H9 (cell line): ENCODE measurements around the gene ATP1A4. TPM values are rescaled to one million over a fixed set of nuclear protein-coding genes. Genes with fewer than 3 reads are reported as not detected.

Experiments used
- DNase-seq: peaks from one replicate; pipeline ENCODE4 v3.0.0-alpha.2; 2017
- H2AFZ ChIP-seq: one replicate; pipeline ENCODE4 v1.6.1; 2013; ENCODE audit warnings: mild to moderate bottlenecking, low read length, control low read depth, moderate library complexity
- H2AK5ac ChIP-seq: 2 replicates; pipeline ENCODE4 v1.6.1; 2013; ENCODE audit warnings: low read length, control low read depth, mixed read lengths; ENCODE audit not compliant: insufficient read length
- H2BK120ac ChIP-seq: one replicate; pipeline ENCODE4 v1.6.1; 2013; ENCODE audit warnings: low read depth, mild to moderate bottlenecking, low read length, control low read depth, inconsistent platforms; ENCODE audit not compliant: poor library complexity, severe bottlenecking
- H2BK12ac ChIP-seq: 2 replicates; pipeline ENCODE4 v1.6.1; 2013; ENCODE audit warnings: low read length, control low read depth, mixed read lengths, low read depth; ENCODE audit not compliant: insufficient read length
- H2BK15ac ChIP-seq: 2 replicates; pipeline ENCODE4 v1.6.1; 2013; ENCODE audit warnings: low read depth, low read length, control low read depth
- H2BK20ac ChIP-seq: one replicate; pipeline ENCODE4 v1.6.1; 2013; ENCODE audit warnings: low read depth, mild to moderate bottlenecking, low read length, control low read depth, inconsistent platforms; ENCODE audit not compliant: poor library complexity, severe bottlenecking
- H2BK5ac ChIP-seq: 2 replicates; pipeline ENCODE4 v1.6.1; 2013; ENCODE audit warnings: low read length, control low read depth, mixed read lengths; ENCODE audit not compliant: insufficient read length
- H3K14ac ChIP-seq: 2 replicates; pipeline ENCODE4 v1.6.1; 2013; ENCODE audit warnings: low read length, control low read depth; ENCODE audit not compliant: insufficient read depth
- H3K18ac ChIP-seq: 2 replicates; pipeline ENCODE4 v1.6.1; 2013; ENCODE audit warnings: low read depth, mild to moderate bottlenecking, mixed read lengths, low read length, control low read depth; ENCODE audit not compliant: insufficient read length
- H3K23ac ChIP-seq: 2 replicates; pipeline ENCODE4 v1.6.1; 2013; ENCODE audit warnings: low read length, control low read depth, mixed read lengths, low read depth; ENCODE audit not compliant: insufficient read length
- H3K23me2 ChIP-seq: 2 replicates; pipeline ENCODE4 v1.6.1; 2013; ENCODE audit warnings: low read depth, mild to moderate bottlenecking, mixed read lengths, low read length, control low read depth; ENCODE audit not compliant: insufficient read length, poor library complexity, severe bottlenecking
- H3K27ac ChIP-seq: 2 replicates; pipeline ENCODE4 v1.5.1; 2013; ENCODE audit warnings: low read length, control low read depth, mixed read lengths, low read depth; ENCODE audit not compliant: insufficient read length
- H3K27me3 ChIP-seq: 2 replicates; pipeline ENCODE4 v1.6.1; 2013; ENCODE audit warnings: low read length, control low read depth, inconsistent platforms; ENCODE audit not compliant: insufficient read depth
- H3K4ac ChIP-seq: 2 replicates; pipeline ENCODE4 v1.6.1; 2013; ENCODE audit warnings: low read depth, mild to moderate bottlenecking, control low read depth, inconsistent platforms, low read length, moderate library complexity
- H3K4me1 ChIP-seq: 2 replicates; pipeline ENCODE4 v1.6.1; 2013; ENCODE audit warnings: low read length, control low read depth, inconsistent platforms; ENCODE audit not compliant: insufficient read depth
- H3K4me2 ChIP-seq: 2 replicates; pipeline ENCODE4 v1.6.1; 2013; ENCODE audit warnings: low read length, control low read depth, mixed read lengths; ENCODE audit not compliant: insufficient read length, insufficient read depth
- H3K56ac ChIP-seq: 2 replicates; pipeline ENCODE4 v1.6.1; 2013; ENCODE audit warnings: low read depth, mild to moderate bottlenecking, mixed read lengths, low read length, control low read depth; ENCODE audit not compliant: insufficient read length
- H3K79me1 ChIP-seq: 2 replicates; pipeline ENCODE4 v1.6.1; 2013; ENCODE audit warnings: low read depth, mild to moderate bottlenecking, moderate library complexity, low read length, control low read depth, inconsistent platforms; ENCODE audit not compliant: insufficient read depth, poor library complexity, severe bottlenecking
- H3K79me2 ChIP-seq: 2 replicates; pipeline ENCODE4 v1.6.1; 2013; ENCODE audit warnings: low read length, control low read depth, inconsistent platforms; ENCODE audit not compliant: insufficient read depth
- H3K9ac ChIP-seq: 2 replicates; pipeline ENCODE4 v1.6.1; 2013; ENCODE audit warnings: low read length, control low read depth, mixed read lengths; ENCODE audit not compliant: insufficient read length; ENCODE audit errors: extremely low read depth
- H3K9me3 ChIP-seq: one replicate; pipeline ENCODE4 v1.6.1; 2013; ENCODE audit warnings: low read depth, low read length, inconsistent platforms; ENCODE audit not compliant: control insufficient read depth
- H3T11ph ChIP-seq: one replicate; pipeline ENCODE4 v1.6.1; 2013; ENCODE audit warnings: mild to moderate bottlenecking, low read length, control low read depth, inconsistent platforms
- H4K20me1 ChIP-seq: one replicate; pipeline ENCODE4 v1.6.1; 2013; ENCODE audit not compliant: control insufficient read depth, insufficient read length, insufficient read depth
- H4K5ac ChIP-seq: 2 replicates; pipeline ENCODE4 v1.6.1; 2013; ENCODE audit warnings: low read depth, mild to moderate bottlenecking, mixed read lengths, low read length, control low read depth; ENCODE audit not compliant: insufficient read length
- H4K8ac ChIP-seq: replicated peaks from 2 replicates; pipeline ENCODE4 v1.6.1; 2013; ENCODE audit warnings: low read length, control low read depth, mixed read lengths, low read depth; ENCODE audit not compliant: insufficient read length
- H4K91ac ChIP-seq: 2 replicates; pipeline ENCODE4 v1.6.1; 2013; ENCODE audit warnings: low read depth, mild to moderate bottlenecking, moderate library complexity, mixed read lengths, low read length, control low read depth; ENCODE audit not compliant: insufficient read length
- H3K27ac Mint-ChIP-seq, 3 experiments: 2 replicates in 2 of 3; 3 replicates in 1 of 3; pipeline ENCODE4 v1.8.0; 2020 to 2021; ENCODE audit warnings: mixed read lengths in 3 of 3, mild to moderate bottlenecking in 1 of 3, moderate library complexity in 1 of 3
- H3K27me3 Mint-ChIP-seq: 2 replicates; pipeline ENCODE4 v1.8.0; 2021; ENCODE audit warnings: low read depth, mild to moderate bottlenecking, moderate library complexity, mixed read lengths
- H3K36me3 Mint-ChIP-seq, 3 experiments: 2 replicates in 2 of 3; 3 replicates in 1 of 3; pipeline ENCODE4 v1.8.0; 2020 to 2021; ENCODE audit warnings: low read depth in 3 of 3, mixed read lengths in 3 of 3; ENCODE audit not compliant: insufficient read depth in 1 of 3
- H3K4me1 Mint-ChIP-seq, 2 experiments: 2 replicates each; pipeline ENCODE4 v1.8.0; 2020; ENCODE audit warnings: mixed read lengths in 2 of 2
- H3K4me3 Mint-ChIP-seq, 2 experiments: 2 replicates in 1 of 2; 3 replicates in 1 of 2; pipeline ENCODE4 v1.8.0; 2020 to 2021; ENCODE audit warnings: mild to moderate bottlenecking in 2 of 2, mixed read lengths in 2 of 2, moderate library complexity in 1 of 2
- H3K9me3 Mint-ChIP-seq, 2 experiments: 2 replicates in 1 of 2; 3 replicates in 1 of 2; pipeline ENCODE4 v1.8.0; 2020; ENCODE audit warnings: mild to moderate bottlenecking in 2 of 2, mixed read lengths in 2 of 2, moderate library complexity in 1 of 2
- WGBS: extraction: QIAGEN DNeasy Blood & Tissue Kit; methylation state at CpG from one replicate; pipeline ENCODE4 v1.1.7; 2013; ENCODE audit warnings: missing lambda C conversion rate, low lambda C conversion rate, mixed read lengths; ENCODE audit not compliant: insufficient read length; ENCODE audit errors: extremely low coverage; 5-methylcytosine and 5-hydroxymethylcytosine counted together
- total RNA-seq: library from RNA; stranded (reverse); gene quantifications from 2 replicates; pipeline ENCODE4 v1.2.1, GENCODE V29; 2021
- TF ChIP-seq, protein P1 (sequence below): fragments of 200-600 bp; sonication (generic); conservative IDR thresholded peaks from 3 replicates; pipeline ENCODE4 v1.8.0; 2021; ENCODE audit warnings: antibody characterized with exemption, mild to moderate bottlenecking

ATP1A4 gene
- total RNA-seq, 1 experiment from 2014 or later = 0.20 TPM

DNA sequence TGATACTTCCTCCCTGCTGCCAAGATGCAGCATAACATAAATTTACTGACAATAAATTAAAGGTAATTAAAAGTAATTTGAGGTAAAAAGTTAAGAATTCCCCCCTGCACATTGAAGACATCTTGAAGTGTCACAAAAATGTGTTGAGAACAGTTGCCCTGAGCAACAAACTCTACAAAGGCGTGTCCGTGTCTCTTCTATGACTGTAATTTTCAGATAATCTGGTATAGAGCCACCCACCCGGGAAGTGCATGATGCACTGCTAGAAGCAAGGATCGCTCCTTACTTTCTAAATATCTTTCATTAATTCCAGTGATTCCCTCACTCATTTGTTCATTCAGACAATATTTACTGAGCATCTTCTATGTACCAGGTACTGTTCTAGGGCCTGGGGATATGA is 27.9 kb downstream of the ATP1A4 start:
- no peaks in the 10 kb centered on the region; the same call in 1 of the 2 replicates for H3K4me1 ChIP-seq
- no peak overlapping the region for H3K23ac ChIP-seq
- no peak overlapping the region for H4K8ac ChIP-seq
- TF ChIP-seq, protein P1, sequence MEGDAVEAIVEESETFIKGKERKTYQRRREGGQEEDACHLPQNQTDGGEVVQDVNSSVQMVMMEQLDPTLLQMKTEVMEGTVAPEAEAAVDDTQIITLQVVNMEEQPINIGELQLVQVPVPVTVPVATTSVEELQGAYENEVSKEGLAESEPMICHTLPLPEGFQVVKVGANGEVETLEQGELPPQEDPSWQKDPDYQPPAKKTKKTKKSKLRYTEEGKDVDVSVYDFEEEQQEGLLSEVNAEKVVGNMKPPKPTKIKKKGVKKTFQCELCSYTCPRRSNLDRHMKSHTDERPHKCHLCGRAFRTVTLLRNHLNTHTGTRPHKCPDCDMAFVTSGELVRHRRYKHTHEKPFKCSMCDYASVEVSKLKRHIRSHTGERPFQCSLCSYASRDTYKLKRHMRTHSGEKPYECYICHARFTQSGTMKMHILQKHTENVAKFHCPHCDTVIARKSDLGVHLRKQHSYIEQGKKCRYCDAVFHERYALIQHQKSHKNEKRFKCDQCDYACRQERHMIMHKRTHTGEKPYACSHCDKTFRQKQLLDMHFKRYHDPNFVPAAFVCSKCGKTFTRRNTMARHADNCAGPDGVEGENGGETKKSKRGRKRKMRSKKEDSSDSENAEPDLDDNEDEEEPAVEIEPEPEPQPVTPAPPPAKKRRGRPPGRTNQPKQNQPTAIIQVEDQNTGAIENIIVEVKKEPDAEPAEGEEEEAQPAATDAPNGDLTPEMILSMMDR = no peak
- H3K9ac ChIP-seq = no peak overlapping the region
- H3K4ac ChIP-seq = no peak overlapping the region
- no peaks in the 10 kb centered on the region for H4K20me1 ChIP-seq
- H2AK5ac ChIP-seq = no peak overlapping the region
- no peak overlapping the region for H3K27ac ChIP-seq
- H2BK120ac ChIP-seq = no peak overlapping the region
- H3K79me1 ChIP-seq = no peaks in the 10 kb centered on the region
- no peak overlapping the region for H2BK5ac ChIP-seq
- Mint-ChIP-seq H3K27ac (no peak overlapping the region), H3K36me3 (no peaks in the 10 kb centered on the region; a peak in 1 of 7 replicates), H3K4me1 (peaks cover 13 to 15% of the 10 kb centered on the region in 2 experiments), H3K4me3 (no peak overlapping the region), H3K9me3 (no peaks in the 10 kb centered on the region), H3K27me3 (peaks cover 15% of the 10 kb centered on the region)
- no peaks in the 10 kb centered on the region for H3K27me3 ChIP-seq
- H2AFZ ChIP-seq = no peak overlapping the region
- no peaks in the 10 kb centered on the region for H3K23me2 ChIP-seq
- H3K4me2 ChIP-seq = no peak overlapping the region
- H4K91ac ChIP-seq = no peak overlapping the region
- no peak overlapping the region for H3T11ph ChIP-seq
- H2BK12ac ChIP-seq = no peak overlapping the region
- no peak overlapping the region for H4K5ac ChIP-seq
- H3K14ac ChIP-seq = no peak overlapping the region
- no peak overlapping the region for H2BK15ac ChIP-seq
- no peak overlapping the region for H3K56ac ChIP-seq
- no peak overlapping the region for H2BK20ac ChIP-seq
- no peaks in the 10 kb centered on the region for H3K9me3 ChIP-seq
- no CpG with 5 or more reads among the region's 4 CpGs for WGBS
- H3K79me2 ChIP-seq = no peaks in the 10 kb centered on the region
- no peak for DNase-seq
- H3K18ac ChIP-seq = no peak overlapping the region
